Mesodermal cell (in vitro differentiated cells): Measurements from ENCODE around the gene YPEL2. TPM values are rescaled to one million over a fixed set of nuclear protein-coding genes. Genes with fewer than 3 reads are reported as not detected.
"Not testable (repeated sequence)": the region's sequence is repeated elsewhere in the genome, so short reads cannot be mapped to it uniquely, and the experiment has no call there.

Experiments used
- H3K27ac ChIP-seq: 2 replicates; pipeline ENCODE4 v1.7.0; 2013; ENCODE audit warnings: mild to moderate bottlenecking, low read depth, low read length, moderate library complexity; ENCODE audit not compliant: severe bottlenecking
- H3K36me3 ChIP-seq: 2 replicates; pipeline ENCODE4 v1.7.1; 2013; ENCODE audit warnings: mild to moderate bottlenecking, low read length, moderate library complexity; ENCODE audit not compliant: control insufficient read depth, insufficient read depth
- H3K4me1 ChIP-seq: one replicate; pipeline ENCODE4 v1.7.1; 2013; ENCODE audit warnings: mild to moderate bottlenecking, low read length; ENCODE audit not compliant: insufficient read depth, control insufficient read depth, poor library complexity, severe bottlenecking
- H3K4me3 ChIP-seq: 2 replicates; pipeline ENCODE4 v1.7.0; 2013; ENCODE audit warnings: low read length, control low read depth, mild to moderate bottlenecking; ENCODE audit not compliant: insufficient read depth, poor library complexity, severe bottlenecking; ENCODE audit errors: extremely low read depth
- H3K9me3 ChIP-seq: 2 replicates; pipeline ENCODE4 v1.7.1; 2013; ENCODE audit warnings: mild to moderate bottlenecking, low read length, moderate library complexity; ENCODE audit not compliant: control insufficient read depth
- WGBS, 2 experiments: methylation state at CpG; one replicate each; pipeline ENCODE4 v1.1.5; 2013; ENCODE audit warnings: missing lambda C conversion rate in 2 of 2; ENCODE audit not compliant: insufficient coverage in 2 of 2; 5-methylcytosine and 5-hydroxymethylcytosine counted together
- polyA plus RNA-seq, 2 experiments: library from polyadenylated mRNA; stranded (reverse); fragments of 50-300 nt; gene quantifications; one replicate each; pipeline ENCODE4 v1.2.3, GENCODE V29; 2013

Gene YPEL2
- 22.0 TPM for polyA plus RNA-seq (2013, experiment 1 of 2)
- polyA plus RNA-seq (2013, experiment 2 of 2), result 19.1 TPM

- 0% methylated on average over 32 to 59 of the region's 71 CpGs for WGBS, 2 experiments
- Histone ChIP-seq H3K9me3 (no peaks in the 10 kb centered on the region), H3K36me3 (no peaks in the 10 kb centered on the region), H3K4me1 (peaks cover 48% of the 10 kb centered on the region), H3K27ac (peak within 1 kb of the TSS; percentile 88), H3K4me3 (peak within 1 kb of the TSS; percentile 94)
Observed at GRCh38 chr17:59331129-59331928, at the start of gene YPEL2. Gene YPEL2, plus strand, starts transcription at chr17:59331655. Its CDS starts 21,755 bp downstream, at chr17:59353410.

GRCh38 chr17:59284317-59284716 lies 47.1 kb upstream of the YPEL2 start:
- Histone ChIP-seq H3K36me3 (no peaks in the 10 kb centered on the region), H3K4me1 (no peaks in the 10 kb centered on the region), H3K4me3 (no peak overlapping the region), H3K27ac (no peak overlapping the region), H3K9me3 (no peaks in the 10 kb centered on the region)
- 66 to 92% methylated on average over 2 to 3 of the region's 4 CpGs for WGBS, 2 experiments

GRCh38 chr17:59287452-59287851 lies 44.0 kb upstream of the YPEL2 start:
- H3K36me3 ChIP-seq, result no peaks in the 10 kb centered on the region
- no peaks in the 10 kb centered on the region for H3K9me3 ChIP-seq
- H3K27ac ChIP-seq, result no peak overlapping the region
- 100% methylated on average over 1 of the region's 1 CpG for WGBS, 2 experiments
- no peak overlapping the region for H3K4me3 ChIP-seq
- no peaks in the 10 kb centered on the region for H3K4me1 ChIP-seq

- Histone ChIP-seq H3K27ac (no peak overlapping the region), H3K36me3 (no peaks in the 10 kb centered on the region), H3K4me3 (no peak overlapping the region), H3K9me3 (no peaks in the 10 kb centered on the region), H3K4me1 (no peaks in the 10 kb centered on the region)
- 88 to 100% methylated on average over 2 of the region's 3 CpGs for WGBS, 2 experiments
Observed at GRCh38 chr17:59287891-59288290, 43.6 kb upstream of the YPEL2 start.

GRCh38 chr17:59289981-59290301 lies 41.5 kb upstream of the YPEL2 start:
- Histone ChIP-seq H3K36me3 (no peaks in the 10 kb centered on the region), H3K27ac (no peak overlapping the region), H3K4me3 (no peak overlapping the region), H3K9me3 (no peaks in the 10 kb centered on the region), H3K4me1 (no peaks in the 10 kb centered on the region)
- 100% methylated on average over 2 of the region's 3 CpGs; no CpG with 5 or more reads in 1 of the 2 experiments for WGBS, 2 experiments

- WGBS, 2 experiments, result 17 to 27% methylated on average over 1 to 3 of the region's 12 CpGs
- H3K27ac ChIP-seq, result peak overlapping the region; percentile 5
Observed at GRCh38 chr17:59290302-59290998, 41.0 kb upstream of the YPEL2 start.

GRCh38 chr17:59292174-59292523 lies 39.3 kb upstream of the YPEL2 start:
- H3K36me3 ChIP-seq, result no peaks in the 10 kb centered on the region
- no peaks in the 10 kb centered on the region for H3K9me3 ChIP-seq
- H3K27ac ChIP-seq, result no peak overlapping the region
- H3K4me3 ChIP-seq, result no peak overlapping the region
- WGBS, 2 experiments, result 100% methylated on average over 1 of the region's 1 CpG; no CpG with 5 or more reads in 1 of the 2 experiments
- no peaks in the 10 kb centered on the region for H3K4me1 ChIP-seq

More at GRCh38 chr17:59290302-59290998, 41.0 kb upstream of the YPEL2 start:
- not testable (repeated sequence) for H3K9me3 ChIP-seq, H3K36me3 ChIP-seq, H3K4me1 ChIP-seq, H3K4me3 ChIP-seq

GRCh38 chr17:59296190-59296589 lies 35.3 kb upstream of the YPEL2 start:
- H3K36me3 ChIP-seq, result no peaks in the 10 kb centered on the region
- H3K4me1 ChIP-seq, result no peaks in the 10 kb centered on the region
- no peaks in the 10 kb centered on the region for H3K9me3 ChIP-seq
- no peak overlapping the region for H3K4me3 ChIP-seq
- H3K27ac ChIP-seq, result no peak overlapping the region
- WGBS, 2 experiments, result 100% methylated on average over 2 of the region's 2 CpGs

- H3K36me3 ChIP-seq, result no peaks in the 10 kb centered on the region
- H3K9me3 ChIP-seq, result no peaks in the 10 kb centered on the region
- no peaks in the 10 kb centered on the region for H3K4me1 ChIP-seq
- no peak overlapping the region for H3K4me3 ChIP-seq
- WGBS, 2 experiments, result 80 to 97% methylated on average over 2 of the region's 2 CpGs
- H3K27ac ChIP-seq, result no peak overlapping the region
Observed at GRCh38 chr17:59298521-59298920, 32.9 kb upstream of the YPEL2 start.

- Histone ChIP-seq H3K27ac (no peak overlapping the region), H3K36me3 (no peaks in the 10 kb centered on the region), H3K4me1 (no peaks in the 10 kb centered on the region), H3K4me3 (no peak overlapping the region), H3K9me3 (no peaks in the 10 kb centered on the region)
- 85 to 100% methylated on average over 1 to 2 of the region's 2 CpGs for WGBS, 2 experiments
Observed at GRCh38 chr17:59299400-59300092, 31.9 kb upstream of the YPEL2 start.
